Ectodermal cell (in vitro differentiated cells): ENCODE results near the gene LGALS3BP.
A peak's percentile ranks its signal among the peaks of the same experiment; 100 is the strongest.

Experiments
- H3K27ac ChIP-seq: 2 replicates; pipeline ENCODE4 v1.7.0; 2013; ENCODE audit warnings: mild to moderate bottlenecking, low read depth, low read length; ENCODE audit not compliant: insufficient read depth, poor library complexity, severe bottlenecking
- H3K27me3 ChIP-seq: 2 replicates; pipeline ENCODE4 v1.7.0; 2013; ENCODE audit warnings: mild to moderate bottlenecking, low read length; ENCODE audit not compliant: insufficient read depth, control insufficient read depth, poor library complexity, severe bottlenecking
- H3K36me3 ChIP-seq: one replicate; pipeline ENCODE4 v1.7.0; 2013; ENCODE audit warnings: low read length; ENCODE audit not compliant: control insufficient read depth, insufficient read depth
- H3K4me1 ChIP-seq: one replicate; pipeline ENCODE4 v1.7.0; 2013; ENCODE audit warnings: low read length; ENCODE audit not compliant: control insufficient read depth, insufficient read depth
- H3K4me3 ChIP-seq: 2 replicates; pipeline ENCODE4 v1.7.0; 2013; ENCODE audit warnings: low read depth, low read length, control low read depth; ENCODE audit not compliant: insufficient read depth
- H3K9me3 ChIP-seq: 2 replicates; pipeline ENCODE4 v1.7.0; 2013; ENCODE audit warnings: mild to moderate bottlenecking, low read length, moderate library complexity; ENCODE audit not compliant: control insufficient read depth
- WGBS, 2 experiments: methylation state at CpG; one replicate each; pipeline ENCODE4 v1.1.7; 2013; ENCODE audit warnings: missing lambda C conversion rate in 2 of 2; 5-methylcytosine and 5-hydroxymethylcytosine counted together

Gene LGALS3BP

DNA sequence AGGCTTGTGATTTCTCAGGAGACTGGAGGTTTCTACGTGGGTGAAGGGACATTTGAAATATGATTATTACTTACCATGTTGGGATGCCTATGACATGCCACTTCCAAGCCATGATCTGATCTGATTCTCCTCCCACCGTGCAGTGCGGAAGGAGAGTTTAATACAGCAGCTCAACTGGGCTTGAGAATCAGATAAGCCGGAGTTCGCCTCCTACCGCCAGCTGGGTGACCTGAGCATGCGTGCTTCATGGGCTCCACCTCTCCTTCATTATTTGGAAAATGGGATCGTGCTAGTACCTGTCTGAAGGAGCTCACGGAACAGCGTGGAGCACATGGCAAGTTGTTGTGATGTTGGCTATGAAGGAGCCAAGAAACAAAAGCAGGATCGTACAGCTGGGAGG, 42.2 kb downstream of the LGALS3BP start:
- no peaks in the 10 kb centered on the region for H3K9me3 ChIP-seq
- H3K27ac ChIP-seq: no peak overlapping the region
- H3K4me3 ChIP-seq: no peak overlapping the region
- H3K4me1 ChIP-seq: peaks cover 15% of the 10 kb centered on the region
- no peaks in the 10 kb centered on the region for H3K27me3 ChIP-seq
- 86% methylated on average over 11 of the region's 11 CpGs for WGBS, 2 experiments
- H3K36me3 ChIP-seq: no peaks in the 10 kb centered on the region

DNA sequence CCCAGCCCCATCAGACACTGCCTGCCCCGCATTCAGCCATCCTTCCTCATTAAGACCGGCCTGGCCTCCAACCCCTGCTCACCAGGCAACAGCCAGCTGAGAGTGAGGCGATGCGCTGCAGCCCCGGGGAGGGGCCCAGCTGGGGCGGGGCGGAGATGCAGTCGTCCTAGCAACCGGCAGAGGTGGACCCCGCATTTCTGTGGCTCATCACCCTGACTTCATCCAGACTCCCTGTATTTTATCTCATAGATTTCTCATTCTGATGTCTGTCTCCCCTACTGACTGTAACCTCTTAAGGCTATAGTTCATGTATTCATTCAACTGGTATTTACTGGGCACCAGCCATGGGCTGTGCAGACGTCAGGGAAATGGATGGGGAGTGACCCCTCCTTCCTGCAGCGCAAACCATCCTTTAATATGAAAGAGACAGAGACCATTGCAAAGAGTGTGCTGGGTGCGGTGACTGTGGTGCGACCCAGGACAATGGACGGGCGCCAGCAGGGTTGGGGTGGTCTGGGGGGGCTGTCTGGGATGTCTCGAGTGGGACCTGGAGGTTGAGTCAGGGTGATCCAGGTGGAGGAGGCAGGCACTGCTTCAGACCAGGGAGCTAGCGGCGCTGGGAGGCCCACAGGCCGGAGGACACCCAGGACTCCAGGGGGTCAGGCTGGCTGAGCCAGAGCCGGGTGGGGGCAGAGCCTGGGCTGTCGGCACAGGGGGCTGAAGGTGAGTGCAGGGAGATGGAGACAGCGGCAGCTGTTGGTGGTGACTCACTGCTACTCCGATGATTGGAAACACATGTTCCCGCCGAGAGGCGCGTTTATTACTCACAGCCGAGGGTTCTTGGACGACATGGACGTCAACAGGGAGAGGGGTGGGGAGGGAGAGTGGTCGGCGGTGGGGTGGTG, 44.1 kb downstream of the LGALS3BP start:
- Histone ChIP-seq H3K27ac (no peak overlapping the region), H3K4me1 (peaks cover 15% of the 10 kb centered on the region)

DNA sequence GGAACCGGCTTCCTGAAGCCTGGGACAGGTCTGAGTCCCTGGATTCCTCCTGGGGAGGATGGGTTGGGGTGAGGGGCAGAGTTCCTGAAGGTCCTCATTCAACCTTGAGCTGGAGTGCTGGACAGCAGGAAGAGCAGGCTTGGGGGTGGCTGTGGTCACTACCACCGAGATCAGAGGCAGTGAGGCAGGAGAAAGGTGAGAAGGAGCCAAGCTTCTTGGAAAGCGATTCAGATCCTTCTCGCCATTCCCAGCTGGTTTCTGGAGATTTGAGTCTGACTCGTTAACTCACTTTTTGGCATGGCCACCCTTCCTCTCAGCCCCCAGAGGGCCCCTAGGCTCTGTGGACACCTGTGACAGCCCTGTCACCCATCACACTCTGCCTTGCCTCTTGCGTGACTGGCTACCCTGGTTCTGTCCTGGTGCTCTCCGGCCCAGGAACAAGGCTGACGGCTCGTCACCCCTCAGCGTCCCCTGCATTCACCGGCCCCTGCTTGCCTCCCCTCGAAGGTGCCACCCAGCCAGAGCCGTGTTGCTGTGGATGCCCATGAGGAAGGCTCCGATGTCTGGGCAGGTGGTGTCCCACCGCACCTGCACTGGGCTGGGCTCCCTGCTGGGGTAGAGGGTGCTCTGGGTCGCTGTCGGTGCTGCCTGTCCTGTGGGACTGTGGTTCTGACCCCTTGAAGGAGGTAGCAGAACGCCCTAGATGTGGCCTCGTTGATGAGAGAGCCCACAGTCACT, 44.9 kb downstream of the LGALS3BP start:
- Histone ChIP-seq H3K4me3 (no peak overlapping the region), H3K27ac (peak overlapping the region; percentile 45), H3K27me3 (no peaks in the 10 kb centered on the region), H3K9me3 (no peaks in the 10 kb centered on the region), H3K36me3 (no peaks in the 10 kb centered on the region), H3K4me1 (peaks cover 15% of the 10 kb centered on the region)
- 86 to 88% methylated on average over 19 of the region's 19 CpGs for WGBS, 2 experiments

More for the DNA sequence above, 44.1 kb downstream of the LGALS3BP start:
- no peaks in the 10 kb centered on the region for H3K27me3 ChIP-seq
- no peaks in the 10 kb centered on the region for H3K9me3 ChIP-seq
- WGBS, 2 experiments: 90 to 91% methylated on average over 33 of the region's 33 CpGs
- H3K36me3 ChIP-seq: no peaks in the 10 kb centered on the region
- H3K4me3 ChIP-seq: no peak overlapping the region

DNA sequence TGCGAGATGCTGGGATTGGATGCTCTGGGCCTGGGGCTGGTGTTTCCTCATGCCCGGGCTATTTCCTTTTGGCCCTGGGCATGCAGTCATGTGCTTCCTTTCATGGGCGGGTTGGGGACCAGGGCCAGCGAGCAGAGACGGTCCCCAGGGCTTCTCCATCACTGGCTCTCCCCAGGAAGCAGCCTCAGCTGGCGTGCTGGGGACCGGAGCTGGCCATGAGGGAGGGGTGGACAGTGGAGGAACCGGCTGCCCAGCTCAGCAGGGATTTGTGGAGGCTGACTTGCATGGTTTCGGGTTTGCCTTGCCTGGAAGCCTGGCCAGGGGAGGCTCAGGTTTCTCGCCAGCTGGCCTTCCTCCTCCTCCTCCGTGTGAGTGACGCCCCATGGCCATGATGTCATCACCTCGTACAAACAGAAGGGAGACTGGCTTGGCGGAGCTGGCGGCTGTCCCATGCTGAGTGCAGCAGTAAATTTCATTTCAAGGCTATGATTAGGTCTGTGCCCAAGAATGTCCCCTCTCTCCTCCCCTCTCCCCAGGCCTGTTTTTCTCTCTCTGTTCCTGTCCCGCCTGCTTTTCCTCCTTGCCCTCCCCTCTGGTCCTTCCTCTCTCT, 45.7 kb downstream of the LGALS3BP start:
- H3K9me3 ChIP-seq: no peaks in the 10 kb centered on the region
- 40 to 41% methylated on average over 16 of the region's 16 CpGs for WGBS, 2 experiments
- peak overlapping the region; percentile 45 for H3K27ac ChIP-seq
- no peaks in the 10 kb centered on the region for H3K27me3 ChIP-seq
- H3K4me3 ChIP-seq: no peak overlapping the region
- H3K4me1 ChIP-seq: peaks cover 15% of the 10 kb centered on the region
- no peaks in the 10 kb centered on the region for H3K36me3 ChIP-seq

DNA sequence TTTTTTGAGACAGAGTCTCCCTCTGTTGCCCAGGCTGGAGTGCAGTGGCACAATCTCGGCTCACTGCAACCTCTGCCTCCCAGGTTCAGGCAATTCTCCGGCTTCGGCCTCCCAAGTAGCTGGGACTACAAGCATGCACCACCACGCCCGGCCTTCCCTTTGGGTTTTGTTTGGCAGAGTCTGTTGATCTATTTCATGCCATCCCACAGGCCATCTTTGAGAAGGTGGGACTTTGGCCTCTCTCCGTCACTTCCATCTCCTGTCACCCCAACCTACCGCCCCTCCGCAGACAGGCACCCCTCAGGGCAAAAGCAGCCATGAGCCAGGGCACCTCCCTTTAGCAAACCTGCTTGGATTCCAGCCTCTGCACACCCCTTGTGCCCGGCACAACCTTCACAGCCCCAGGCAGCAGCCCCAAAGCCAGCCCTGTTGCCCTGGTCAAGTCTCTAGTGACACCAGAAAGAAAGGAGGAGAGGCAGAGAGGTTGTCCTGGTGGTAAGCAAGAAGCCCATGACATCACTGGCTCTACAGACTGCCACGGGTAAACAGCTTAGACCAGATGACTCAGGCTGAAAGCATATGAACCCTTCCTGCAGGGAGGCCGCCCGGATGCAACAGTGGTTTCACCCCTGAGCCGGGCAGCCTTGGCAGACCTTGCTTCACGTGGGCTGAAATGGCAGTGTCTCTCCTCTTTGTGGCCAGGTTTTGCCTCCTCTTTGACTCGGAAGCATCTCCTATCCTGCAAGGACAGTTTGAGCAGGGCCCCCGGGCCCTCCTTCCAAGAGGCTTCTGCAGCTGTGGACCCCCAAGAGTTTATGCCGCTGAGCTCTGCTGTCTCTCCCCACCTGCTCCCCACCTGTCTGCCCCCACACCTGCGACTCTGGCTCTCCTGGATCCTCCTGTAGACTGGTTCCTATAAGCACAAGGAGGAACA, 46.4 kb downstream of the LGALS3BP start:
- Histone ChIP-seq H3K27ac (no peak overlapping the region), H3K4me1 (peaks cover 15% of the 10 kb centered on the region), H3K9me3 (no peaks in the 10 kb centered on the region), H3K27me3 (no peaks in the 10 kb centered on the region), H3K4me3 (no peak overlapping the region), H3K36me3 (no peaks in the 10 kb centered on the region)
- 90 to 92% methylated on average over 18 of the region's 18 CpGs for WGBS, 2 experiments

DNA sequence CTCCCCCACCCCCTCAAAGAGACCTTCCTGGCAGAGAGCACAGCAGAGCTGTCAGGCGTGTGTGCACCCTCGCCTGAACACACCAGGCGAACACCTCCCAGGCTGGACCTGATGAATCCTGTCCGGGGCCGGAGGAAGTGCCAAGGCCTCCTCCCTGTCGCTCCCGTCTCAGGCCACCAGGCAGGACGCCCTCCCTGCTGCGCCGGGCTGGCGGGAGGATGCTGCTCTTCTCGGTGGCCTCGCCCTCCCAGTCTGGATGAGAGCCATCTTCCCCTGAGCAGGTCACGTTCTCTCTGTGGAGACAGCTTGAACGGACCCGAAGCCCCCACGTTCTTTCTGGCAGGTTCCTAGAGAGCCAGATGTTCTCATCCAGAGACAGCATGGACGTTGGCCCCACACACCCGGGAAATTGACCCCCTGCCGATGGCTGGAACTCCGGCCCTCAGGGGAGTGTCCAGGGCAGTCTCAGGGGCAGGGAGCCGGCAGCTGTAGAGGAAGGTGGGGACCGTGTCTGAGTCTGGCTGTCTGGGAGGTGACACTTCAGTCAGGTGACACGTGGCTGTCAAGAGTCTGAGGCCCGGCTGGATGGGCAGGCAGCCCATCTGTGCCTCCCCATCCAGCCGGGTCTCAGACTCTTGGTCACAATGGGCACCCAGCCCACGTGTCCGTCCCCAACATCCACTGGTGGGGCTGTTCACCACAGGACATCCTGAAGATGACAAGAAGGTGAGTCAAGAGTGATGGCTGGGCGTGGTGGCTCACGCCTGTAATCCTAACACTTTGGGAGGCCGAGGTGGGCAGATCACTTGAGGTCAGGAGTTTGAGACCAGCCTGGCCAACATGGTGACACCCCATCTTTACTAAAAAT, 49.6 kb downstream of the LGALS3BP start:
- Histone ChIP-seq H3K9me3 (no peaks in the 10 kb centered on the region), H3K4me1 (peaks cover 20% of the 10 kb centered on the region), H3K27ac (no peak overlapping the region), H3K27me3 (no peaks in the 10 kb centered on the region), H3K4me3 (no peak overlapping the region), H3K36me3 (no peaks in the 10 kb centered on the region)
- 88 to 89% methylated on average over 31 of the region's 31 CpGs for WGBS, 2 experiments

DNA sequence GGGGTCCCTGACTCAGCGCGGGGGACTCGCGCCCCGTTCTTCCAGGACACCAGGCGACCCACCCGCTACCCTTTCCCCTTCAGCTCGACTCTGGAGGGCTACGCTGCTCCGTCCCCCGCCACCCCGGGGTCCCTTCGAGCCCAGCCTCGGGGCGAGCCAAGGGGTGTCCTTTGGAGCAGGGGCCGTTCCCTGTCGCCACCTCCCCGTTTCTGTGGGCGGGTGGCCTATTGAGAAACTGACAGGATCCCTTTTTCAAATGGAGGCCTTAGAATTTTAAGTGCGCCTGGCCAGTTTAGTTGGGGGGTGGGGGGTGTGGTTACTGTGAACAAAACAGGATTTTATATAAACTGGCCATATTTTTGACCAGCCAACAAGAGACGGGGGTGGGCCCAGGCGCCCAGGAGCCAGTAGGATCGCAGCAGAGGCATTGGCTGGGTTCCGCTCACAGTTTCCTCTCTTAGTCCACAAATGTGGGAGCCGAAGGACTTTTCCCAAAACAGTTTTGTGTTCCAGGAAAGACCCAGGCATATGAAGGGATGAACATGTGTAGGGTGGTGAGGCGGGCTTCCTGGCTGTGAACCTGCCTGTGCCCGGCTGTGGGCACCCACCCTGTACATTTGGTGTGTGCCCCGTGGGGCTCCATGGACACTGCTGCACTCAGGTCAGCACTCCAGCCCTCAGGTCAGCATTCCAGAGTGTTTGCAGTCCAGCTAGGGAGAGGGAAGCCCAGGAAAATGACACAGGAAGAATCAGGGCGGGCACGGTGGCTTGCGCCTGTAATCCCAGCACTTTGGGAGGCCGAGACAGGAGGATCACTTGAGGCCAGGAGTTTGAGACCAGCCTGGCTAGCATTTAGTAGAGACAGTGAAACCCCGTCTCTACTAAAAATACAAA, 53.8 kb downstream of the LGALS3BP start:
- WGBS, 2 experiments: 36% methylated on average over 33 of the region's 33 CpGs
- H3K4me1 ChIP-seq: peaks cover 11% of the 10 kb centered on the region
- peak overlapping the region; percentile 36 for H3K27ac ChIP-seq
- H3K9me3 ChIP-seq: no peaks in the 10 kb centered on the region
- H3K4me3 ChIP-seq: peak overlapping the region; percentile 46
- no peaks in the 10 kb centered on the region for H3K36me3 ChIP-seq
- H3K27me3 ChIP-seq: no peaks in the 10 kb centered on the region

DNA sequence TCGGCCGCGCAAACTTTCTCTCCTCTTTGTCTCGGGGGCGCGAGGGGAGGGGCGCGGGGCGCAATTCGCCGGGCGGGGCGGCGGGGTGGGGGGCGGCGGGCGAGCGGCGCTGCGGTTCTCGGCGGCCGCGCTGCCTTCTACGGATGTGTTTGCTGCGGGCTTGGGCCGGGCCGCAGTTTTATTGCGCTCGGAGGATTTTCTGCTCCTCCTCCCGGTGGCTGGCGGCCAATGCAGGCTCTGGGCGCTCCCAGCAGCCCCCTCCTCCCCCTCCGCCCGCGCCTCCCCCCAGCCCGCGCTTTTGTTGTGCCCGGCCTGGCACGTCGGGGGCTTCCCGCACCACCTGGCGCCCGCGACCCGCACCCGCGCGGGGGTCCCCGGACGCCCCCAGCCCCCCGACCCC, 54.5 kb downstream of the LGALS3BP start, which contains the start of gene TIMP2:
TSS of gene TIMP2 (minus strand) at position 154 of the 400 bp plus-strand sequence. CDS start 299 bp downstream, outside the sequence.
- no peaks in the 10 kb centered on the region for H3K36me3 ChIP-seq
- peaks cover 16% of the 10 kb centered on the region for H3K4me1 ChIP-seq
- H3K4me3 ChIP-seq: peak within 1 kb of the TSS; percentile 46
- H3K27ac ChIP-seq: peak within 1 kb of the TSS; percentile 36
- H3K9me3 ChIP-seq: no peaks in the 10 kb centered on the region
- no peaks in the 10 kb centered on the region for H3K27me3 ChIP-seq
- WGBS, 2 experiments: 0% methylated on average over 49 to 52 of the region's 52 CpGs
